ENCODE measurements around the gene ECHDC3.
"Not testable (repeated sequence)": the region's sequence is repeated elsewhere in the genome, so short reads cannot be mapped to it uniquely, and the experiment has no call there.

Gene ECHDC3

GRCh38 chr10:11719496-11720259 is 22.5 kb upstream of the ECHDC3 start:
- DNase-seq = no peak

GRCh38 chr10:11720260-11720741 is 21.9 kb upstream of the ECHDC3 start:
- DNase-seq = no peak

DNA sequence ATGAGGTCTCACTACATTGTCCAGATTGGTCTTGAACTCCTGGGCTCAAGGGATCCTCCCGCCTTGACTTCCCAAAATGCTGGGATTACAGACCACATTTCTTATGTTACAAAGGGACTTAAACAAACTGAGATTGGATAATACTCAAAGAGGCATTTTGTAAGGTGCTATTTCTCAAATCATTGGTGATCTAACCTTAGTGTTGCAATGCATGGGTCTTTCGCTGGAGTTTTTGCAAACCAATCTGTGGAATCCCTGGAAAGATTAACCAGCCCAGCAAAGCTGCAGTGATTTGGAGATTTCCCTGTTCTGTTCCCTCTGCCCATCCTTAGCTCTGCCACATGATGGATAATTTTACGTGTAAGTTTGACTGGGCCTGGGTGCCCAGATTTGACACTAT is 20.4 kb upstream of the ECHDC3 start:
- DNase-seq = no peak

- DNase-seq = no peak
Observed at GRCh38 chr10:11723359-11723758, 18.8 kb upstream of the ECHDC3 start.

DNA sequence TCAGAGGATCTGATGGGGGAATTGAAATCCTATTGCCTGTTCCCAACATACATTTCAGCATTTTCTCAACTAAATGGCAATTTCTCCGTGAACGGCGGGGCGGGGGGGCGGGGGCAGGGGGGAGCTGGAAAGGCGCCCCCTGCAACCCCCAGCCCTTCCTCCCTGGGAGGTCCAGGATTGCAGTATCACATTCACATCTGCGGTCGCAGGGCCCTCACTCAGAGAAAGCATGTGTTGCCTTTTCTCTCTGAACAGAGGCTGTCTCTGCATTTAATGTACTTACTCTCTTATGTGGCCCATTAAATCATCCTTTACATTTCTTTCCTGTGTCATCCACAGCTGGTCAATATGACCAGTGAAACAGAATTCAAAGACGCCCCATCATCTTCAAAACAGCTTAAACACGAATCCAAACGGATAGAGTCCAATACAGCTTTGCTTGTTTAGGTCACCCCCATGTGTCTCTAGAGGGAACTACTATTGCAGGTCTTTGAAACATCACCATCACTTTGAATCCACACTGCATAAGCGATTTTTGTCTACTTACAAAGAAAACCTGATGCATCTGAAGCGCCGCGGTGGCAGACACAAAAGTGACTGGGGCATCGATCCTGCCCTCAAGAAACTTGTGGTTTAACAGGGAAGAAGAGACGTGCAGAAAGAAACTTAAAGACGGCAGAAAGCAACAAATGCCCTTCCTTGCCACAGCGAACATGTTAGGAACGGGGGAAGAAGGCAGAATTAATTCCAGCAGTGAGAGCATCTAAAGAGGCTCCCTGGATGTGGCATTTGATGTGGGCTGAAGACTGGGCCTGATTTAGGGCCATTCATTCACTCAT is 17.0 kb upstream of the ECHDC3 start:
- peak; percentile 78 for DNase-seq

GRCh38 chr10:11725912-11726311 is 16.3 kb upstream of the ECHDC3 start:
- DNase-seq = peak; percentile 39

DNA sequence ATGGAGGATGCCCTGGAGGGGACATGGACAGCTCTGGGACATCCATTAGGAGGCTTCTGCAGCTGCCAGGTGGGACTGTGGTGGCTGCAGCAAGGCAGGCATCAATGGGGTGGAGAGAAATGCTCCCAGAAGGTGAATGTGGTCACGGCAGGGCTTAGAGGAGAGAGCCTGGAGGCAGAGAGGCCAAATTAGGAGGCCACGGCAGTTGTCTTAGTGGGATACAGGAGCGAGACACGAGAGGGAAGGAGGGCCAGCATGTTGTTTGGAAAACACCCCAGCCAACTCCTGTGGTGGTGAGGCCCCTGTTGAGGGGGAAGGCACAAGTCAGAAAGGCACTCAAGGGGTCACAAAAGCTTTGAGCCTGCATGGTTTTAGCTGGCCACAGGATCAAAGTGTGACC is 14.6 kb upstream of the ECHDC3 start:
- no peak for DNase-seq

GRCh38 chr10:11728353-11728752 is 13.8 kb upstream of the ECHDC3 start:
- no peak for DNase-seq

DNA sequence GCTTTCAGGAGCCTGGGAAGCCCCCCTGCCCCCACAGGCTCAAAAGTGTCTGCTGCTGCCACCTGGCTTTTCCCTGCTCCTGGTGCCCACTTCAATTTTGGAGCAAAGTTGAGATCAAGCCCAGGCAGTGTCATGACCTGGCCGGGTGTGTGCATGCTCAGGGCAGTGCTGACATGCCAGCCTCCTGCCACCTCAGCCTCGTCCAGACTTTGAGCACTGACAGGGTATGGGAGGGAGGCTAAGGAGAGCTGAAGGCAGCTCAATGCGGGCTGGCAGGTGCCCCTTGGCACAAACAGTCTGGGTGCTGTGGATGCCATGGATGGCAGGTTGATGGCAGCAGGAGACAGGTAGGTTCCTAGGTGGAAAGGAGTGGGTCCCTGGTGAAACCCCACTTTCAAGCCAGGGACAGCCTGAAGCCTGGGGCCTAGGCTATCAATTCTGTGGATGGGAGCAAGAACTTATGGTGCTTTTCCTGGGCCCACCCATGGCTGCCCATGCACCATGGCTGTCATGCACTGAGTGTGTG is 12.3 kb upstream of the ECHDC3 start:
- no peak for DNase-seq

DNA sequence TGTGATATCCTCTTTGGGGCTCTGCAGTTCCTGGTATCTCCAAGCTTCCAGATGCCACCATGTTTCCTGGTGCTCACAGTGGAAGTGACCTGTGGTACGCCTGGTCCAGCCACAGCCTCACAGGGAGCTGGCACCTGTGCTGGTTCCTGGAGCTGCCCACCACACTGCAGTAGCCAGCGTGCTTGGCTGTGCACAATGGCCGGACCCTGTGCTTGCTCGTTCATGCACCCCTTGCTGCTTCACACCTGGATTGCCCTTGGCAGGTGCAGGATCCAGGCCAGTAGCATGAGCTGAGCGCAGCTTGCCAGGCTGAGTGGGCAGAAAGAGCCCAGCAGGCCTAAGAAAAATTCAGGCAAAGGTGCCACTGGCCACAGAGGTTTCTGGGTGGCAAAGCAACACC is 11.4 kb upstream of the ECHDC3 start:
- no peak for DNase-seq

DNA sequence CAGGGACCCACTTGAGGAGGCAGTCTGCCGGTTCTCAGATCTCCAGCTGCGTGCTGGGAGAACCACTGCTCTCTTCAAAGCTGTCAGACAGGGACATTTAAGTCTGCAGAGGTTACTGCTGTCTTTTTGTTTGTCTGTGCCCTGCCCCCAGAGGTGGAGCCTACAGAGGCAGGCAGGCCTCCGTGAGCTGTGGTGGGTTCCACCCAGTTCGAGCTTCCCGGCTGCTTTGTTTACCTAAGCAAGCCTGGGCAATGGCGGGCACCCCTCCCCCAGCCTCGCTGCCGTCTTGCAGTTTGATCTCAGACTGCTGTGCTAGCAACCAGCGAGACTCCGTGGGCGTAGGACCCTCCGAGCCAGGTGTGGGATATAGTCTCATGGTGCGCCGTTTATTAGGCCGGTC is 5.4 kb upstream of the ECHDC3 start:
- DNase-seq = not testable (repeated sequence)

DNA sequence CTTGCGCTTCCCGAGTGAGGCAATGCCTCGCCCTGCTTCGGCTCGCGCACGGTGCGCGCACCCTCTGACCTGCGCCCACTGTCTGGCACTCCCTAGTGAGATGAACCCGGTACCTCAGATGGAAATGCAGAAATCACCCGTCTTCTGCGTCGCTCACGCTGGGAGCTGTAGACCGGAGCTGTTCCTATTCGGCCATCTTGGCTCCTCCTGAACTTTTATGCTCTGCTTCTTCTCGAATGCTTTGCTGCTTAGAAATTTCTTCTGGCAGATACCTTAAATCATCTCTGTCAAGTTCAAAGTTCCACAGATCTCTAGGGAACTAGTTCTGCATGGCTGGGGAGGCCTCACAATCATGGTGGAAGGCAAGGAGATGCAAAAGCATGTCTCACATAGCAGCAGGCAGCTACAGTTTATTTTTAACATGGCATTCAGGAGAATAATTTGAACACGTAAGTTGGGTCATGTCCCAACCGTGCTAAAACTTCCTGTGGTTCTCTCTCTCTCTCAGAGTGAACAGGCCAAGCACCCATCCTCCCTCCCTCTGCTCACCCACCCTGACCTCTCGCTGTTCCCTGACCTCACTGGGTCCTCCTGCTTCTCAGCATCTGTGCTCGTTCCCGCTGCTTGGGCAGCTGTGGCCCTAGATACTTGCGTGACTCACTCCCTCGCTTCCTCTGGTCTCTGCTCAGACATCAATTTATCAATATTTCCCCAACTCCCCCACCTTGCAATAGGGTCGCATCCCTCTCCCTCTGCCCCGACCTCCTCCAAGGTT is 4.7 kb upstream of the ECHDC3 start:
- DNase-seq = peak; percentile 29

DNA sequence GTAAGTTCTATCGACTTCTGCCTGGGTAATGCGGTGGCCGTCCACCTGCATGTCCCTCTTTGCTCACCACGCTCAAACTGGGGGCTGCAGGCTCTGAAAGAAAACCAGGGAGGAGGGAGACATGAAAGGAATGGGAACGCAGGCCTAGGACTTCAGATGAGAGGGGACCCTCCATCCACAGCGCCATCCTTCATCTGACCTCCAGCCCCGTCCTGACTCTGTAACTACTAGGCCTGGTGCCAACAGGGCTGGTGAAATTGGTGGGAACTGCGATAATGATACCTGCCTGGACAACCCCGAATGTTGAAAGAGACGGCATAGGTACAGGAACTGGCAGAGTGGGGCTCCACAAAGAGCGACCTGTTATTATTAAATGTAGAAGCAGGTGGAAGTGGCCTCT is 1.3 kb upstream of the ECHDC3 start:
- DNase-seq = no peak

- no peak for DNase-seq
Observed at GRCh38 chr10:11741608-11742007, 574 bp upstream of the ECHDC3 start.

DNA sequence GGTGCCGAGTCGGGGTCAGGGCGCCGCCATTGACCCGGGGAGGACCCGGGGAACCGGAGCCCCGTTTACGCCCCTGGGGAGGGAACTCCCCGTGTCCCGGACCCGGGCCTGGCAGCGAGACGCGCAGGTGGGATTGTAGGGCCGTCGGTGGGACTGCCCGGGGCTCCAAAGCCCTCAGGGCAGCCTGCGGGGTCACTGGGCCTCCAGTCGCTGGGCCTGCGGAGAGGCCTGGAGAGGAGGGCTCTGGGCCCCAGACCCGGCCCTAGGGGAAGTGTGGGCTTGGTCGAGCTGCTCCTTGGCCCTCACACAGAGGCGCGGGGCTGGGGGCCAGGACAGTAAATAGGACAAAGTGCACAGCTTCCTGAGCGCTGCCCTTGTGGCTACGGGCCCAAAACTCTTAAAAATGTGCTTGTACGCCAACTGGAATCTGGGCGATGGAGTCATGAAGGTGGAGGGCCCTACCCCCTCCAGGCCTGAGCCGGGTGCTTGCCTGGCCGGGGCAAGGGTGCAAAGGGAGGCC is 657 bp downstream of the ECHDC3 start:
- DNase-seq = no peak

- no peak for DNase-seq
Observed at GRCh38 chr10:11743461-11744338, 1.5 kb downstream of the ECHDC3 start.

DNA sequence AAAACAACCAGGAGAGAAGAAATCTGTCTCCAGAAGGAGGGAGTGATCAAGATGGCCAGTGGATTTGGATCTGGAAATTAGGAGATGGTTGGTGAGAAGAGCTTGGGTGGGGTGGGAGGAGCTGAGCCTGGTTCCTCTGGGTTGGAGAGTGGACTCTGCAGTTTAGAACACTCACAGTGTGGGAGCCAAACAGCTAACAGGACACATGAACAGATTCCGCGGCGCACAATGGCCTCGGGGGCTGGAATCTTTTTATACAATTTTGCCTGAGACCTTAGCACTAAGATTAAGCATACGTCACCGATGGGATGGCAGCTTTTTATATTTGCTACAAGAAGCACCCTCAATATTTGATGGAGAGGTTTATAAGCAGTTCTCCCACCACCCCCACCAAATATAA is 2.9 kb downstream of the ECHDC3 start:
- no peak for DNase-seq

GRCh38 chr10:11746883-11747539 is 4.8 kb downstream of the ECHDC3 start:
- no peak for DNase-seq

DNA sequence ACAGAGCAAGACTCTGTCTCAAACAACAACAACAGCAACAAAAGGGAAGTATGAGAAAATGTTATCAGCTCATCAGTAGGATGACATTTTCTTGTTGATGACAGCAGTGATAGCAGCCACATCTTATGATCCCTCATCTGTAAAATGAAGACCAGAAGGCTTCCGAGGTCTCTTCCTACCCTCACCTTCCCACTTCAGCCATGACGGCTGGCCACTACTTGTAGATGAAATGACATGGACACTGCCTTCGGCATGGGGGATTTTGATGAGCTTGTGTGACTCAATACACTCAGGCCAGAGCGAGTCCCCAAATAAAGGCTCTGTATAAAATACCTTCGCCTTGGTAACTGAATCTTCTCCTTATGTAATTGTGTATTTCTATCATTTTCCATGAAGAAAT is 6.7 kb downstream of the ECHDC3 start:
- DNase-seq = no peak

DNA sequence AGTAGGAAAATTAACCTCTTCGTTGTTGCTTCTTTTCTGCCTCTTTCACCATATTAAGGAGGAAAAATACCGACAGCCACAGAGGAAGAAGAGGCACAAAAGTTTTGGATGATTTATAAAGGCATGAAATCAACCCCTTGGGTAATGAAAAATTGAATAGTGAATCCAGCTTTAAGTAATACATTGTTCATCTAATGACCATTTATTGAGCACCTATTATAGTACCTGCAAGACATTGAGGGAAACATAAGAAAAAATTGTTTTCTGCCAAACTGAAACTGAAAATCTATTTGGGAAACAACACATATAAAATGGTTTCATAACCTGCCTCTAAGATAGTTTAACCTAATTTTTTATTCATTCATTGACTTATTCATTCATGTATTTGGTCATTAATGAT is 8.2 kb downstream of the ECHDC3 start:
- DNase-seq = no peak

DNA sequence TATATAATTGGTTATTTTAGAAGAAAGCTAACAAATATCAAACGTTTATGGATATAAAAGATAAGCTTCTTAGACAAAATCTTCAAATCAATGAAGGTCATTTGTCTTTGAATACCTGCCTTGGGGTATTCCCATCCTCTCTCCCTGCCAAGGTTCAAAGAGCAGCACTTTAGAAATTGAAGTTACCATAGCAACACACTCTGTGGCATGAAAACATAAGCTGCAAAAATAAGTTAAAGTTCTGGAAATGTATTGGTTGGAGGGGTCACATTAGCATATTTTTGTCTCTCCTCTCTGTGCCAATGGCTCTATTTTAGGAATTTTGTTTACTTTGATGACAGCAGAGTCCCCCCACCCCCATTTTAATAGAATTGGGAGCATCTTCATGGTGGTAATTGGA is 12.0 kb downstream of the ECHDC3 start:
- no peak for DNase-seq
